Measurements from ENCODE around the gene STC2.
A peak's percentile ranks its signal among the peaks of the same experiment; 100 is the strongest.
"Not testable (repeated sequence)": the region's sequence is repeated elsewhere in the genome, so short reads cannot be mapped to it uniquely, and the experiment has no call there.

The STC2 gene

DNA sequence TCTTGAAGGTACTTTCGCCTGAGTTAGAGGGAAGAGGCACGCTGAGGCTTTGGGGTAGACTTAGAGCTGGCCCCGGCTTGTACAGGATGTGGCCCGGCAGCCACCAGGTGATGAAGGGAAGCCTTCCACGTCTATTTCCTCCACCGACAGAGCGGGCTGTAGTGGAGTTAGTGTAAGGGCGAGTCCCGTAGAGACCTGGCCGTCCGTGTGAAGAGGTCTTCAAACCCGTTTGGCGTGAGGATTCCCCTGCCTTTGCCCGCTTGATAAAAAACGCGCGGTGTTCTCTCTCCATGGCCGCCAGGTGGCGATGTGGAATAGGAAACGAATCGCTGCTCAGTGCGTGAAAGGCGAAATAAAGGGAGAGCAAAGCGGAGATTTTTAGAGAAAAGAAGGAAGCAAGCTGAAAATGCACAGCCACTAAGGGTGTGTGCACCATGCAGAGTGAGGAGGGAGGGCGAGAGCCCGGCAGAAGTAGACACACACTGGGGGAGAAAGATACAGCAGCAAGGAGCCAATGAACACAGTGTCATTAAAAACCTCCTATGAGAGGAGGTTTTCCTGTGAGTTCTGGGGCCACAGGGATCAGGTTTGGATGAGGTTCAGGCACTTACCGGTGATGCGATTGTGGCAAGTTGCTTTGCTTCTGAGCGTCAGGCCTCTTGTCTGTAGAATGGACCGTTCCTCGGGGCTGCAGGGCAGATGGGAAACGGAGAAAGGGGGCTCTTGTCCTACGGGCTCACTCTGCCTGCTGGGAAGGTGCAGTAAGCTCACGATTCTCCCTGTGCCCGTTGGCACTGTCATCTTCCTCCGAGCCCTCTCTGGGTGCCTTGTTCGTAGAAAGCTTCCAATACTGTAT is 34.2 kb downstream of the STC2 start:
- peak; percentile 82 for DNase-seq

DNA sequence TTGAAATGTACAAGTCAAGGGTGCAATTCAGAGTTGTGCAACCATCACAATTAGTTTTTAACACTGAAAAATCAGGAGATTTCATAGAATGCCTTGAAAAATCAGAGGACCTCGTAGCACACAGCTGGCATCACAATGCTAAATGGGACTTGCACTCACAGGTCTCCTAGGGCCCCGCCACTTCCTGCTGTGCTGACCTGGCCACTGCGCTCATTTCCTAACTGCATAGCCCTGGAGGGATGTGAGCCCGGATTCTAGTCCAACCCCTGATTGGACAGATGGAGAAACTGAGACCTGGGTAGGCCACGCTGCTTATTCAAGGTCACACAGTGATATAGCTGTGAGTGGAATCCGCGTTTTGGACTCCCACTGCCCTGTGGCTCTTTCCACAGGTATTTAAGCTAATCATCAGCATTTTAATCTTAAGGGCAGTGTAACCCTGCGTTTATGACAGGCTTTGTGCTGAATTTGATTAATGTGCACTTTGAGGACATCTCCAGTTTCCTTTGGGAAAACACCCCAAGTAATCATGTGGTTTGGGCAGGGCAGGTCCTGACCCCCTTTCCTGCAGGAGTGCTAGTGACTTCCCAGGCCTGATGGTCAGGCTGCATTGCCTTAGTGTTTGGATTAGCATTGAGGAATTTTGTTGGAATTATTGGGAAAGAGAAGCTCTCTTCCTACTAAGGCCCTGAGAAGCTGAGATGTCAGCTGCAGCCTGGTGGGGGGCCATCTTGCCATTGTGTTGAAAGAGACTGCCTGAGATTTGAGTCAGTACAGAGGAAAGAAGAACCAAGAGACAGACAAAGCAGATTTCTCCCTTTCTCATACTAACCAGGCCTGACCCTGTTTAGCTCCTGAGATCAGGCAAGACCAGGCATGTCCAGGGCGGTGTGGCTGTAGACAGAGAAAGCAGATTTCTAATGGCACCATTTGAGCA is 36.2 kb downstream of the STC2 start:
- DNase-seq = peak; percentile 42

DNA sequence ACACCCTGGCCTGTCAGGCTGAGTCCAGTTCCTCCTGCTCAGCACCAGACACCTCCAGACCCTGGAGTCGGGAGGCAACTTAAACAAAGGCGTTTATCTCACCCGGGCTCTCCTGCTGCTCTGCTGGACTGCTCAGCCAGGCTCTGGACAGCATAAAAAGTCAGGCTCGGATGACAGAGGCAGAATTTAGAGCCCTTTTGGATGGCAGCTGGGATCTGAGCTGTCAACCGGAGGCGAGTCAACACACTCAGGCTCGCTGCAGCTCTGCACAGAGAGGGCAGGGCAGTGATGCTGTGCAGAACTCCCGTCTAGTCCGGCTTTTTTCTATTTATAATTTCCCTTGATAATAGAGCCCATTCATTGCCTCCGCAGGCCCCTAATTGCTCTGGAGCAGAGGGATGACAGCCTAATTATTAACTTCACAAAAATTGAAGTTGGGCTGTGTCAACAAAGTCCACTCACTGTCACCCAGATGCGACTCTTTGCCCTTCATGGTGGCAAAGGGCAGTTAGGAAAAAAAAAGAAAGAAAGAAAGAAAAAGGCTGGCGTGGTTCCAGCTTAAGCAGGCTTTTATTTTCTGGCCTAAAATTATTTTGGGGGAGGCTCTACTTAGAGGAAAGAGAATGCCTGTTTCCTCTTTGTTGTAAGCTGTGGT is 37.6 kb downstream of the STC2 start:
- no peak for DNase-seq

DNA sequence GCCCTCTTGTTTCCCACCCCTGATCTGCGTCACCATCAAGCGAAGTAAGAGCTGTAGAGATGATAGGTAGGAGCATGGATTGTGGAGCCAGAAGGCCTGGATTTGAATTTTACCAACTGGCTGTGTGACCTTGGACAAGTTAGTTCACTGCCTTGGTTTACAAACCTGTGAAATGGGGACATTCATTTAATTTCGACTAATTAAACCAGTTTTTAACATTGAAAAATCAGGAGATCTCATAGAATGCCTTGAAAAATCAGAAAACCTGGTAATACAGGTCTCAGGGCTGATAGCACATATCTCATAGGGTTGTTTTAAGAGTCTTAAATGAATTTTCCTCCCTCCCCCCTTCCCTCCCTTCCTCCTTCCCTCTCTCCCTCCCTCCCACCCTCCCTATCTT is 38.8 kb downstream of the STC2 start:
- no peak for DNase-seq

DNA sequence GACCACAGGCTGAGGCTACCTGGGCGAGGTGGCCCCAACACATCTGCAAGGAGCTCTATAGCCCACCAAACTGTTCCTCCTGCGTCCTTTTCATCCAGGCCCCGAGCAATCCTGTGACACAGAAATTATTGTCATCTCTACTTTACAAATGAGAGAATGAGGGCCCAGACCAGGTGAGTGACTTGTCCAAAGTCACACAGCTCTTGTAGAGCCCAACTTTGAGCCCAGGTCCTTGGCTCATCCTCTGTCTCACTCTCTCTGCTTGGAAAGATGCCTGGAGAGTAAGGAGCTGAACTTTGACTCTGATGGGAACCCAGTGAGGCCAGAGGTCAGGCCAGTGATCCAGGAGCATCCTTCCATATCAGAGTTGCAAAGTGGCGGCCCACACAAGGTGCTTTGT is 39.6 kb downstream of the STC2 start:
- DNase-seq = no peak

DNA sequence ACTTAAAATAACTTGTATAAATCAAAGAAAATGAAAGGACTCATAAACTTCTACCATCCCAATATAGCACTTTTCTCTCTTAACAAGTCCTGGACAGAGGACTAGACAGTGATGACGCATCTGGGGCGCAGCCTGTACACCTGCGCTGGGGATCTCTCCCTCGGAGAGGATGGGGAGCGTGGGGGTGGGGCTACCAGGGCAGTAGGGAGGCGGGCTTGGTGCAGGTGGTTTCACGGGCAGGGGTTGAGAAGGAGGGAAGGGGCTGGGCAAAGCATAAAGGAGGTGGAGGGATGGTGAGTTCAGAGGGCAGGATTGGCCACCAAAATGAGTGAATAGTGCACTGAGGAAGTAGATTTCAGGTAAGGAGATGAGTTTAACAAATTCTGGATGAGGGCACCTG is 41.1 kb downstream of the STC2 start:
- no peak for DNase-seq

DNA sequence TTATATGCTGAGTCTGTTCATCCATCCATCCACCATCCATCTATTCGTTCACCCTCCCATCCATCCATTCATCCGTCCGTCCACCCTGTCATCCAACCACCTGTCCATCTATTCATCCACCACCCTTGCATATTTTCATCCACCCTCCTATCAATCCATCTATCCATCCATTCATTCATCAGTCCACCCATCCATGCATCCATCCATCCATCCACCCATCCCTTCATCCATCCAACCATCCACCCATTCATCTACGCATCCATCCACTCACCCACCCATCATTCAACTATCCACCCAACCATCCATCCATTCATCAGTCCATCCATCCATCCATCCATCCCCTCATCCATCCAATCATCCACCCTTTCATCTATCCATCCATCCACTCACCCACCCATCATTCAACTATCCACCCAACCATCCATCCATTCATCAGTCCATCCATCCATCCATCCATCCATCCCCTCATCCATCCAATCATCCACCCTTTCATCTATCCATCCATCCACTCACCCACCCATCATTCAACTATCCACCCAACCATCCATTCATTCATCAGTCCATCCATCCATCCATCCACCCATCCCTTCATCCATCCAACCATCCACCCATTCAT is 43.8 kb downstream of the STC2 start:
- DNase-seq = not testable (repeated sequence)

DNA sequence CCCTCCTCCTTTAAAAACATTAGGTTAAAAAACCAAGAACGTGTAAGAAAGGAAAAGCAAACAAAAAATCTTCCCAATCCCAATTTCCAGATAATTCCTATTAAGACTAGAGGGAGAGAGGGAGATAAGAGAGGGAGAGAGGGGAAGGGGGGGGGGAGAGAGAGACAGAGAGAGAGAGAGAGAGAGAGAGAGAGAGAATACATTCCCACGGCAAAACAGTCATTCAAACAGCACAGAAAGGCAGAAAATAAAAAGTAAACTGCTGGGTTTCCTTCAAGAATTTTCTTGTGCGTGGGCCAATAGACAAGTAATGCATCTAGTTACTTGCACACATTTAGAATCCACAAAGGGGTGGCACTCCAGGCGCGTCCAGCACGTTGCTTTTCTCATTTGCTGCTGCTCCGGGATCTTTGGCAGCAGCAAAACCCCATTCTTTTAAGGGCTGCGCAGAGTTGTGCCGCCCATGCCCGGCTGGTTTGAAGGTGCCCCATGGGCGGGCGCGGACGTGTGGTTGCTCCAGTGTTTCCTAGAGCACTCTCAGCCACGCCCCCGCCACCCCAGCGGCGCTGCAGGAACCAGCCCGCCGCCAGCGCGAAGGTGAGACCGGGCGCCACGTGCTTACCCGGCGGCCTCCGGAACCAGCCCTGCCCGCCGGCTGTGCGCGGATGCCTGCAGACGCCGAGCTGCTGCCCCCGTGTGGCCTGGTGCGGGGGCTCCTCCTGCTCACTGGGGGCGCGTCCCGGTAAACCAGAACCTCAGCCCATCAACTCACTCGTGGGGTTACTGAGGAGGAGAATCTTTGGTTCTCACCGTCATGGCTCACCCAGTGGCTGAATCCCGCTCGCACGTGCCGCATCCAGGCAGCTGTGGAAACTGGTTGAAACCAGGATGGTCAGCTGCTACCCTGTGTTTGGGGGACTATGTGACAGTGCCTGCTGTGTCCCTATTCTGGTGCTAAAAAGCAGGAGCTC is 44.6 kb downstream of the STC2 start:
- peak; percentile 71 for DNase-seq

DNA sequence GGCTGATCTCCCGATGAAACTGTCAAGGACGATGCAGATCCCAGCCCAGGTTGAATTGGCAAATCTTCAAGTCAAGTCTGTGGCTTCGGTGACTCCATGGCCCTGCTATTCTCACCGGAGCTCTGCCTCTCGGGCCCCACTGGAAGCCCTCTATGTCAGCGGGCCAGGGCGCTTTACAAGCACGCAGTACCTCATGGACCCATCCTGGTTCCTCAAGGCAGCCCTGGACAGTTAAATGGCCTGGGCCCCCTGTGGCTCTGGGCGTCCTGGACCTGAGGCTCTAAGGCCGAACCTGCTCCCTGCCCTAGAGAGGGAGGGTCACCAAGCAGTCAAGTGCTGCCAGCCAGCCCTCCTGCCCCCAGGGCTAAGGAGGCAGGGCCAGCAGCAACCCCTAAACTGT is 45.3 kb downstream of the STC2 start:
- no peak for DNase-seq

DNA sequence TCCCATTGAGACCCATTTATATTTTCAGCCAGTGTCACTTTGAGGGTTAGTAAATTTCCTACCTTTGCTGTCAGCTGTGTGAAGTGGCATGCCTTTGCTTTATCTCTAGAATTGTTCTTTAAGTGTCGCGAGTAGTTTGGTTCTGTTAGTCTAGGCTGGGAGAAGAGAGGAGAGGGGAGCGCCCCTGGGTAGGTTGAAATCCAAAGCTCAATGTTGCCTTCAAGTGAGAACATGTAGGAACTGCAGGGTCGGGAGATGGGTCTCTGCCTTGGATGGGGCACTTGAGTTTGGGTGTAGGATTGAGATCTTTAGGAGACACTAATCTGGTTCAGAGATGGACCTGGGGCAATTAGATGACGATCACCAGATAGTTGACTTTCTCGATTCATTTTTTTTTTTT is 46.3 kb downstream of the STC2 start:
- DNase-seq = peak; percentile 40

DNA sequence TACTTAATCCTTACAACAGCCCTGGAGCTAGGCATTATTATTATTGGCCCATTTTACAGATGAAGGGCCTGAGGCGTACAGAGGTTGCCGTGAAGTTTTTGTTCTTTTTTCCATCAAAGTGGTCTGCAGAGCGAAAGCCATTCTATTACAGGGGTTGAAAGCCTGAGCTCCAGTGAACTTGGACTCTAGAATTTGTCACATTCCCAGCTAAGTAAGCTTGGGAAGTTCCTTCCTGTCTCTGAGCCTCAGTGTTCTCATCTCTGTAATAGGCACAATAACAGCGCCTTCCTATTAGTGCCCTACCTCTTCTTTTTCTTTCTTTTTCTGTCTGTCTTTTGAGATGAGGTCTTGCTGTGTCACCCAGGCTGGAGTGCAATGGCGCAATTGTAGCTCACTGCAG is 49.0 kb downstream of the STC2 start:
- DNase-seq = no peak

DNA sequence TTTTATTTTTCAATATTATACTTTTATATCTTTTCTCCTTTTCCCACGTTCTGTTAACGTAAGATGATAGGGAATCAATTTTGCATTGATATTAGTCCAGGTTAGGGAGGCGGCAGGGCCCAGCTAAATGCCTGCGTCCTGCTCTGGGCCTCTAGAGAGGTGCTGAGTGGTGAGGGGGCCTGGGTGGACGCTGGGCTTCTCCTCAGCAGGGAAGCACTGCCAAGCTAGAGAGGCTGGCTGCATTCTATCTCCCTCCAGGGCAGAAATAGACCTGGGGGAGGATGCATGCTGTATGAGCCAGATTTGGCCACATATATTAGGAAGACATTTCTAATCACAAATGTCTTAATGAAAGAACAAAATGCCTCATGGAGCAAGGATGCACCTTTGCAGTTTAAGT is 49.6 kb downstream of the STC2 start:
- DNase-seq = no peak

DNA sequence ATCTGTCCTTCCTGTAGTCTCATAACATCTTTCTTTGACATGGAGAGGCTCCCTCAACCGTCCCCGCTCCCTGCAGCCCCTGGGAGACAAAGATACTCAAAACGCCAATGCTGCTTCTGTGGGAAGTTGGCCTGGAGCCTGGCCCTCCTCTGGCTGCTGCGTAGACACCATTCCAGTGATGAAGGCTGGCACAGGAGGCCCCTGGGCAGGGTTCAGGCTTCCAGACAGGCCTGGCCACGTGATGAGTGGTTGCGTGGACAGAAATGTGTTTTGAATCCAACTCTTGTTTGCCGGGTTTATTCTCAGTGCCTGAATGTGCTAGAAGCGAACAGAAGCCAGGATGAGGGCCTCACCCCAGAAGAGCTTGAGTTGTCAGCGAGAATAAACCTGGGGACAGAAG is 50.0 kb downstream of the STC2 start:
- DNase-seq = no peak

DNA sequence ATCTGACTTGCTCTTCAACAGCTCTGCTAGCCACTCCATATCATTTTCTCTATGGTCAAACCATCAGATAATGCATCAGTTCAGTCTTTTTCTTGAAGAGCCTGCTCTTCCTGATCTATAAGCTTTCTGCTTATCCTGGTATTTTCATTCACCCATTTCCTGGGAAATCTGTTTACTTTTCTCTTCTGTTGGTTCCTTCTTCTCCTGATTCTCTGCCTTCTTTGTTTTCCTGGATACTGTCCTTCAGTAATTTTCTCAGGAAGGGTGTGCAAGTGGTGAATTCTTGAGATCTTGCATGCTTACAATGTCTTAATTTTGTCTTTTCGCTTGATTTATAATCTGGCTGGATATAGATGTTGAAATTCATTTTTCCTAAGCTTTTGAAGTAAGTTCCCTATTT is 53.4 kb downstream of the STC2 start:
- no peak for DNase-seq

DNA sequence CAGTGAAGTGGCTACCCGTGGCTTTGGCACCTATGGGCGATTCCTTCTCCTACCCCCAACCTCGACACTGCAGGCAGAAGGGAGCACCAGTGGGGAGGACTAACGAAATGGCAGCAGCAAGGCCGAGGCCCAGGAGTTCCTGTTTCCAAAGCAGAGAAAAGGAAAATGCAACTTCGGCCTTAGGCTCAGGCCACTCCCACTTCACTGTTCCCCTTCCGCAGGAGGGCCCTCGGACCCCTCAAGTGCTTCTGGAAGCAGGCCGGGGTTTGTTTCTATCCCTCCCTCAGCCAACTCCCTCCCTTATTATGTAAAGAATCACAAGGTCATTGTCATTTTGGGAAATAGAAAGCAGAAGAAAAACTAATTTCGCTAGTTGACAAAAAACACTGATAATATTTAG is 56.8 kb downstream of the STC2 start:
- no peak for DNase-seq

DNA sequence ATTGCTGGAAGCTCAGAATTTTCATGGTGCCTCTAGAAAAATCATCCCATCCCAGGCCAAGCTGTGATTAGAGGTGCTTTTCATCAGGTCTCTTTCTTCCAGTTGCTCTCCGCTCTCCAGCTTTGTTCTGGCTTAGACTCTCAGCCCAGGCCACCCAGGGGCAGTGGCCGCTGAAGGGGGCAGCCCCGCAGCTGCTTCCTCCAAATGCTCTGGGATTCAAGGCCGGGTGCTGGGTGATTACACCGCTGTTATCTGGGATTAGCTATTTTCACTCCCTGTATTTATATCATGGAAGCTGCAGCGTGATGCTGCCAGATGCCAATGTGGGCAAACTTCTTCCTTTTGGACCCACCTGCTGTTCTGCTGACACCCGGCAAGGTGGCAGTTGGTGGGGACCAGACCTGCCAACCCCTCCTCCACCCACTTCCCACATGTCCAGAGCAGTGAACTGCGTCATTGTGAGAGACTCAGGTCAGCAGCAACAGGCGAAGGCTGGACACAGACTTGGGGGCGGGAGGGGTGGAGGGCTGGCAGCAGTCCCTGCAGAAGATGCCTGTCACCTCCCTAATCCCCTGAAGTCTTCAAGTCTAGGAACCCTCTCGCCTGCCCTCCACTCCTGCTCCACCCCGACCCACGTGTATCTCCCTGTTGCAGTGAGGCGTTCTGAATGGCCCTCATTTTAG is 59.3 kb downstream of the STC2 start:
- no peak for DNase-seq

DNA sequence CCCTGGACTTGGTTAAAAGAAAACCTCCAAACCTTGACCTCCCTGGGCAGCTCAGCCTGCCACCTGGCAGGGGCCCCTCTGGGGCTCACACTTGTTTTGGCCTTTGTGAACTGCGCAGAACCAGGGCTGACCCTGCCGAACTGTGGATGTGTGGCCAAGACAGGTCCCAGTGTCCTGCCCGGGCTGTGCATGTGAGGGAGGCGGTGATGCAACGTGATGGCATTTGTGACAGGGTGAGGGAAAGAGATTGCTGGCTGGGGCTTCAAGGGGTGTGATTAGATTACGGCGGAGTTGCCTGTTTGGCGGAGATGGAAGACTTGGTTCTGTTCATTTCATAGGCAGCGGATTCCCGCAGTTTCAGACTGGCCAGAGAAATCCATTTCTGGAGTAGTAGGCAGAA is 62.8 kb downstream of the STC2 start:
- peak; percentile 14 for DNase-seq
